Cardiac muscle cell (in vitro differentiated cells and primary cell): ENCODE results near the gene SEMA5A. TPM values are rescaled to one million over a fixed set of nuclear protein-coding genes. Genes with fewer than 3 reads are reported as not detected.

Experiments used
- DNase-seq, 2 donors: peaks; one replicate each; pipeline versions ENCODE4 v3.0.0 to v3.0.0-alpha.2; 2010 to 2017; ENCODE audit warnings: low read depth in 1 of 2, low spot score in 1 of 2
- H3K27ac ChIP-seq: fragments of 200-600 bp; sonication (generic); 2 replicates; pipeline ENCODE4 v1.5.1; 2016
- H3K27me3 ChIP-seq: fragments of 200-600 bp; sonication (generic); 2 replicates; pipeline ENCODE4 v1.6.0; 2016; ENCODE audit warnings: control low read depth
- H3K36me3 ChIP-seq: fragments of 200-600 bp; sonication (generic); 2 replicates; pipeline ENCODE4 v1.5.1; 2016; ENCODE audit warnings: control low read depth
- H3K4me1 ChIP-seq: fragments of 200-600 bp; sonication (generic); 2 replicates; pipeline ENCODE4 v1.8.1; 2017; ENCODE audit warnings: low read depth, mild to moderate bottlenecking, mixed run types
- H3K4me3 ChIP-seq: fragments of 200-600 bp; sonication (generic); 2 replicates; pipeline ENCODE4 v1.5.1; 2016; ENCODE audit warnings: mild to moderate bottlenecking
- H3K9me3 ChIP-seq: fragments of 200-600 bp; sonication (generic); 2 replicates; pipeline ENCODE4 v1.5.1; 2017; ENCODE audit warnings: low read depth, mild to moderate bottlenecking, control low read depth
- polyA plus RNA-seq: library from polyadenylated mRNA; unstranded; fragments of >200 nt; fragmentation: Nextera tagmentation; extraction: Ambion mirVana; gene quantifications from 2 replicates; pipeline ENCODE4 v1.2.1, GENCODE V29; 2016
- total RNA-seq: library from RNA; depleted of rRNA; stranded (reverse); fragments of >200 nt; gene quantifications from 2 replicates; pipeline ENCODE4 v1.2.3, GENCODE V29; 2016
- TF ChIP-seq, protein P1 (sequence below): IDR thresholded peaks from 2 replicates; pipeline ENCODE4 v1.5.1; 2012; ENCODE audit warnings: low read depth, mild to moderate bottlenecking, low read length

The SEMA5A gene
- total and polyA plus RNA-seq, 2 experiments from 2014 or later: 15.7 to 16.6 TPM

DNA sequence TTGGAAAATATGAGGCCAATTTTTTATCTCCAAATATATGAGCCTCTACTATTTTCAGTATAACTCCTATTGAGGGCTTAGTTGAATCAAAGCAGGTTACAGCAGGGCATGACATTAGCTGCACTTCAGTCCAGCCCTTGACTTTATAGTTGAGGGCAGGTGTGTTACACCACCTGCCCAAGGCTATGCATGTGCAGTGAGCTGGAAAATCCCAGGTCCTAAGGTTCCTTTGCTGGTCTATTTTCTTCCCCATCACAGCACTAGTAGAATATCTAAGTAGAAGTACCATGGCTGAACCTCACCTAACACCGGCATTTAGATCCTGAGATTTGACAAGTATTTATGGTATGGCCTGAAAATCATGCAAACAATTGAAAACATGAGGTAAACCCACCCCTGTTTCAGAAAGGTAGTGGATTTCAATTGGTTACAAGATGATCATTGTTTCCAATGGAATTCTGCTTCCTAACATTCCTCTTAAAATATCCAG, 201.1 kb downstream of the SEMA5A start:
- Histone ChIP-seq H3K27ac (no peak overlapping the region), H3K9me3 (no peaks in the 10 kb centered on the region), H3K4me1 (peaks cover 20% of the 10 kb centered on the region), H3K27me3 (no peaks in the 10 kb centered on the region), H3K36me3 (no peaks in the 10 kb centered on the region), H3K4me3 (no peak overlapping the region)
- DNase-seq: no peak
- TF ChIP-seq, protein P1, sequence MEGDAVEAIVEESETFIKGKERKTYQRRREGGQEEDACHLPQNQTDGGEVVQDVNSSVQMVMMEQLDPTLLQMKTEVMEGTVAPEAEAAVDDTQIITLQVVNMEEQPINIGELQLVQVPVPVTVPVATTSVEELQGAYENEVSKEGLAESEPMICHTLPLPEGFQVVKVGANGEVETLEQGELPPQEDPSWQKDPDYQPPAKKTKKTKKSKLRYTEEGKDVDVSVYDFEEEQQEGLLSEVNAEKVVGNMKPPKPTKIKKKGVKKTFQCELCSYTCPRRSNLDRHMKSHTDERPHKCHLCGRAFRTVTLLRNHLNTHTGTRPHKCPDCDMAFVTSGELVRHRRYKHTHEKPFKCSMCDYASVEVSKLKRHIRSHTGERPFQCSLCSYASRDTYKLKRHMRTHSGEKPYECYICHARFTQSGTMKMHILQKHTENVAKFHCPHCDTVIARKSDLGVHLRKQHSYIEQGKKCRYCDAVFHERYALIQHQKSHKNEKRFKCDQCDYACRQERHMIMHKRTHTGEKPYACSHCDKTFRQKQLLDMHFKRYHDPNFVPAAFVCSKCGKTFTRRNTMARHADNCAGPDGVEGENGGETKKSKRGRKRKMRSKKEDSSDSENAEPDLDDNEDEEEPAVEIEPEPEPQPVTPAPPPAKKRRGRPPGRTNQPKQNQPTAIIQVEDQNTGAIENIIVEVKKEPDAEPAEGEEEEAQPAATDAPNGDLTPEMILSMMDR: no peak

DNA sequence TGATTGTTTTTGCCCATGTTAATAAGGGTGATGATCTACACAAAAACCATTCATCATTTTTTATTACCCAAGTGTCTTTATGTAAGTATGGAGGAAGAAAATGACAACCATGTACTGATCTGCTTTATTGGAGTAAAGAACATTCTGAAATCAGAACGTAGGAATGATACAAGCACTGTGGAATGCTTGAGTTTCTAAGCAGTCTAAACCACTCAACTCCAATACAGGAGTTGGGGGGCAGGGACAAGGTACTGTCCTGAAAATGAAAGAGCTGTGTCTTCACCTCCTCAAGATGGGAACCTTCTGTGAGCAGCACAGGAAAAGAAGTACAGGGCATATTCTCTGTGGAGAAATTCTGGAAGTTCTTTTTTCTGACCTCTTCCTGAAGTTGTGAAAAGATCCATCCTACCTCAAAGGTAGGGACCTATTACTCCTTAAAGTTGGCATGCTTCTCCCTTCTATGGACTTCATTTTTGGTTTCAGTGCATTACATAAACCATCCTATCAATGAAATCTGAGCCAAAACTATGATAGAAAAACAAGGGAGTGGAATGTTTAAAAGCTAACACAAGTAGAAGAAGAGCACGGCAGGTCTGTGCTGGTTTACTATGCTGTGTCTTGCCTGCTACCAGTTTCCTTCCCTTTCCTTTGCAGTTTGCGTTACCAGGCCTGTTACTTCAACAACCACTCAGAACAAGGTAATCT, 202.6 kb downstream of the SEMA5A start:
- no peak overlapping the region for H3K27ac ChIP-seq
- H3K9me3 ChIP-seq: no peaks in the 10 kb centered on the region
- H3K36me3 ChIP-seq: no peaks in the 10 kb centered on the region
- H3K4me3 ChIP-seq: no peak overlapping the region
- H3K27me3 ChIP-seq: no peaks in the 10 kb centered on the region
- peaks cover 12% of the 10 kb centered on the region for H3K4me1 ChIP-seq
- no peak for DNase-seq
- TF ChIP-seq, protein P1: no peak

DNA sequence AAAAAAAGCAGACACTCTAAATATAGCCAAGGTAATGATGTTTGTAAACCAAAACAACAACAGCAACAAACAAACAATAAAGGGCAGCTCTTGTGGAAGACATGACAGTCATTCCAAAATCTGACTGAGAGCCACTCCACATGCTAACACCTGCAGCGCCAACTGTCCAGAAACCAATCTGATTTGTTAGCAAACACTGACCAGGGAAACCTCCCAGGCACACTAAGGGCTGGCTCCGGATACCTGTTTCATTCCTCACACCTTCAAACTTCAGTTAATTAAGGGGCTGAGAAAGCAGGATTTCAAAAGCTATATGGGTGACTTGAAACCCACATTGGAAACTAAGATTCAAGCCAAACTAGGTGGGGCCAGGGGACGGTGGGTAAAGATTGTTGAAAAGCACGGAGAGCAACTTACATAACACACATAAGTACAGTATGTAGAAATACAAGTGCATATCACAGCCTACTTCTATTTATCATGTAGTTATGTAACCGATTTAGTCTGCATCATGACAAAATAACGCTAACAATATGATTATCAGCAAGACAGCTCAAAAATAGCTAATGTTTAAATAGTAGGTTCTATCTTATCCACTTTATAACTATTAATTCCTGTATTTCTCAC, 203.6 kb downstream of the SEMA5A start:
- DNase-seq: no peak
- no peak overlapping the region for H3K4me3 ChIP-seq
- no peaks in the 10 kb centered on the region for H3K9me3 ChIP-seq
- TF ChIP-seq, protein P1: no peak
- H3K4me1 ChIP-seq: peaks cover 8% of the 10 kb centered on the region
- H3K36me3 ChIP-seq: no peaks in the 10 kb centered on the region
- H3K27me3 ChIP-seq: no peaks in the 10 kb centered on the region
- no peak overlapping the region for H3K27ac ChIP-seq

DNA sequence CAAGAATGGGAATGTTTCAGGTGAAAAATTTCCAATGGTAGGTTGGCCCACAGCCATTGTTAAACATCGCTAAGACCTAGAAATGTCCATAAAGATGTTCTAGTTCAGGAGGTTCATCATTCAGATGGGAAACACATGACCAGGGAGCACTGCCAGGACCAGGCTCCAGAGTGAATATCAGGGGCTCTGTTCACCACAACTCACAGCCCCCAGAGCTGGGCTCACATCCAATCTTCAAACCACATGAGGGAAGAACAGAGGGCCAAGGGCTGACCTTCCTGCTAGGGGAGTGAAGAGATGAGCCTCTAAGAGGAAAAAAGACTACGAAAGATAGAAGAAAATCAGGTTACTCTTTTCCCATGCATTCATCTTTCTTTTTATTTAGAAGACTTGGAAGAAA, 205.8 kb downstream of the SEMA5A start:
- no peak overlapping the region for H3K27ac ChIP-seq
- H3K36me3 ChIP-seq: no peaks in the 10 kb centered on the region
- H3K27me3 ChIP-seq: no peaks in the 10 kb centered on the region
- DNase-seq: peak in 1 of 2 donors; percentile 37
- peaks cover 8% of the 10 kb centered on the region for H3K4me1 ChIP-seq
- TF ChIP-seq, protein P1: no peak
- no peaks in the 10 kb centered on the region for H3K9me3 ChIP-seq
- H3K4me3 ChIP-seq: no peak overlapping the region

DNA sequence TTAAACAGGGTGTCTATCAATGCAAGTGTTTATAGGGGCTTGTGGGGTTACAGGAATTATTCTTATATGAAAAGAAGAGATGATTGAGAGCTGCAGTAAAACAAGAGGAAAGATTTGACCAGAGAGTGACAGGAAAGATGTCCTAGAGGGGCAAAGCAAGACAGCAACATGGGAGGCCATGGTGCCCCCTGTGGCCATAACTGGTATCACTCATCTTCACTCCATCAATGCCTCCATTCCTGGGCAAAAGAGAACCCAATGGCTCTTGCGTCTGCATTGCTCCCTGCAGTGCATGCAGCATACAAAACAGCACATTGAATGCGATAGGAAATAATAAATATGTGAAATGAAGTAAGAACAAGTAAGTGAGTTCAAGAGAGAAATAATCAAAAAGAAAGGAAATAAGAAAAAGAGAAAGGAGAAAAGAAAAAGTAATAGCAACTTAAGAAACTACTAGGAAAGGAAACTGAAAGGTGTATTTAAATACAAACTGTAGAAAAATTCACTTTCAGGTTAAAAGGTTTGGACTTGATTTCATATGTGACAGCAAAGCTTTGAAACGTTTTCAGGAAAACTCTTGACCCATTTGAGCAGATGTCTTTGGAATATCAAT, 206.6 kb downstream of the SEMA5A start:
- Histone ChIP-seq H3K4me3 (no peak overlapping the region), H3K27me3 (no peaks in the 10 kb centered on the region), H3K9me3 (no peaks in the 10 kb centered on the region), H3K27ac (no peak overlapping the region), H3K4me1 (peaks cover 8% of the 10 kb centered on the region), H3K36me3 (no peaks in the 10 kb centered on the region)
- DNase-seq: no peak
- TF ChIP-seq, protein P1: peak; percentile 49
